Pulmonary artery endothelial cell (primary cell): Measurements from ENCODE around the gene MINK1. TPM values are rescaled to one million over a fixed set of nuclear protein-coding genes. Genes with fewer than 3 reads are reported as not detected.

Experiments
- DNase-seq: peaks from one replicate; pipeline ENCODE4 v3.0.0-alpha.2; 2011; ENCODE audit warnings: low read depth, low spot score
- total RNA-seq: library from RNA; depleted of rRNA; stranded (reverse); fragments of >200 nt; gene quantifications from 2 replicates; pipeline ENCODE4 v1.2.3, GENCODE V29; 2014

Gene MINK1
- total RNA-seq, result 26.2 and 30.8 TPM in 2 replicates

- peak; percentile 66 for DNase-seq
Measured at GRCh38 chr17:4833178-4833940, at the start of gene MINK1. Gene MINK1, plus strand, starts transcription at chr17:4833340. Its CDS starts 244 bp downstream, at chr17:4833584.

- DNase-seq, result no peak
Measured at GRCh38 chr17:4785311-4786105, 47.6 kb upstream of the MINK1 start.

DNA sequence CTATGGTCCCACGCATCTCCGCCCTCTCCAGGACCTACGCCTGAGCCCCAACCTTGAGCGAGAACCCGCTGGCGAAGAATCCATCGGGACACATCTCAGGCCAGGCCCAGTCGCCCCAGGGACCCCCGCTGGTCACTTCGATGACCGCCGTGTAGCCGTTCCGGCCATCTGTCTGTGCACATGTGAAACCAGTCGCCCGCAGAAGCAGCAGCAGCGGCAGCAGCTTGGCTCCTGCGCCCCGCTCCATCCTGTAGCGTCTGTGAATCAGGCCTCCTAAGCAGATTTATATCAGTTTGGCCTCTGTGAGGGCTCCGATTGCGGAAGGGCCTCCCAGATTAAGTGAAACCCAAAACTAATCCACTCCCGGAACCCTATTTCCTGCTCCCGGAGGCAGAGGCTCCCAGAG lies 47.0 kb upstream of the MINK1 start, which contains the start of gene VMO1:
VMO1 (minus strand) TSS at position 259 of the 406 bp plus-strand sequence; CDS start at position 247, 12 bp downstream.
- DNase-seq, result no peak

- no peak for DNase-seq
Measured at GRCh38 chr17:4786516-4786915, 46.6 kb upstream of the MINK1 start.

DNA sequence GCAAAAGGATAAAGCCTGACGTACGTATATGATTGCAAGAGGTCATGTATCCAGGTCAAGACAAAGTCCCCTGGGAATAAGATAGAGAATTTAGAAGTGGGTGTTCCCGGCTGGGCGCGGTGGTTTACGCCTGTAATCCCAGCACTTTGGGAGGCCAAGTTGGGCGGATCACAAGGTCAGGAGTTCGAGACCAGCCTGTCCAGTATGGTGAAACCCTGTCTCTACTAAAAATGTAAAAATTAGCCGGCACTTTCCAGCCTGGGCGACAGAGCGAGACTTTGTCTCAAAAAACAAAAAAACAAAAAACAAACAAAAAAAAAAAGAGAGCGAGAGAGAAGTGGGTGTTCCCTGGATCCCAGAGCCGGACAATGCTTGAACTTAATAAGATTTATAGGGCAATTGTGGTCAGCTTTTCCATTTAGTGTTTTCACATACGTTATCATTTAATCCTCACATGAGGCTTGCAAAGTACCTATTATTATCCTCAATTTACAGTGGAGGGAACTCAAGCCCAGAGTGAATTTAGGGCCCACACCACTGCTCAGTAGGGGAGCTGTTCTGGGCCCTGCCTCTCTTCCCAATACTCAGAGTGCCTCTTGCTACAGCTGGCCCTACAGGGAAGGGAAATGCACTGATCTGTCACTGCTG lies 44.9 kb upstream of the MINK1 start:
- DNase-seq, result no peak

GRCh38 chr17:4788807-4789700 lies 44.1 kb upstream of the MINK1 start, which contains the start of gene GLTPD2:
Gene GLTPD2, plus strand, starts transcription at chr17:4788964. Its CDS starts 48 bp downstream, at chr17:4789012.
- no peak for DNase-seq

DNA sequence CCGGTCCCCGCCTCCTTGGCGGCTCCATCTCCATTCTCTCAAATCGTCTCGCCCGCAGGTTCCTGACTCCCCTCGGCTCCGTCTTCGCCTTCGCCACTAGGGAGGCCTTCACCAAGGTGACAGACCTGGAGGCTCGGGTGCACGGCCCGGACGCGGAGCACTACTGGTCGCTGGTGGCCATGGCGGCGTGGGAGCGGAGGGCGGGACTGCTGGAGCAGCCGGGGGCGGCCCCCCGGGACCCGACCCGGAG lies 43.5 kb upstream of the MINK1 start:
- DNase-seq, result no peak

GRCh38 chr17:4789951-4790704 lies 43.0 kb upstream of the MINK1 start:
- peak; percentile 48 for DNase-seq

- no peak for DNase-seq
Measured at GRCh38 chr17:4790705-4791088, 42.4 kb upstream of the MINK1 start.

- DNase-seq, result no peak
Measured at GRCh38 chr17:4795168-4795567, 38.0 kb upstream of the MINK1 start.

- no peak for DNase-seq
Measured at GRCh38 chr17:4796552-4796920, 36.6 kb upstream of the MINK1 start.

- DNase-seq, result no peak
Measured at GRCh38 chr17:4800462-4801196, 32.5 kb upstream of the MINK1 start.

DNA sequence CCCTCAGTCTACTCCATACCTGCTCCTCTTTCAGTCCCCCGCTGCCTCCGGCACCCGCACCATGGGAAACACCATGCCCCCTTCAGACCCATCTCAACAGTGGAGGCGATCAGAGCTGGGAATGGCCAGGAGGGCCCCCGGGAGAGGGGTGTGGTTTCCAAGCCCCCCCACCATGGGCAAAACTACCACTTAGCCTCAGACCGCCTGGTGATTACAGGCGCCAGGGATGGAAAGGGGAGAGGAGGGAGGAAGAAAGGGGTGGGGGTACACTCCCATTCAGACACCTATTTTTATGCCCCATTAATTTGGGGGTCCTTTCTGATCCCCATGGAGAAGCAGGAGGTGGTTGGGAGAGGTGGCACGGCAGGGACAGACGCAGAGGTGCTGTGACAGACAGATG lies 30.9 kb upstream of the MINK1 start, which contains the start of gene C17orf114:
C17orf114 (minus strand) TSS at position 101 of the 400 bp plus-strand sequence.
- DNase-seq, result no peak

GRCh38 chr17:4806456-4806776 lies 26.7 kb upstream of the MINK1 start:
- DNase-seq, result no peak

GRCh38 chr17:4806777-4807604 lies 26.1 kb upstream of the MINK1 start, which contains the start of gene PLD2:
Gene PLD2, plus strand, starts transcription at chr17:4807152. Its CDS starts 621 bp downstream, at chr17:4807773.
- no peak for DNase-seq

DNA sequence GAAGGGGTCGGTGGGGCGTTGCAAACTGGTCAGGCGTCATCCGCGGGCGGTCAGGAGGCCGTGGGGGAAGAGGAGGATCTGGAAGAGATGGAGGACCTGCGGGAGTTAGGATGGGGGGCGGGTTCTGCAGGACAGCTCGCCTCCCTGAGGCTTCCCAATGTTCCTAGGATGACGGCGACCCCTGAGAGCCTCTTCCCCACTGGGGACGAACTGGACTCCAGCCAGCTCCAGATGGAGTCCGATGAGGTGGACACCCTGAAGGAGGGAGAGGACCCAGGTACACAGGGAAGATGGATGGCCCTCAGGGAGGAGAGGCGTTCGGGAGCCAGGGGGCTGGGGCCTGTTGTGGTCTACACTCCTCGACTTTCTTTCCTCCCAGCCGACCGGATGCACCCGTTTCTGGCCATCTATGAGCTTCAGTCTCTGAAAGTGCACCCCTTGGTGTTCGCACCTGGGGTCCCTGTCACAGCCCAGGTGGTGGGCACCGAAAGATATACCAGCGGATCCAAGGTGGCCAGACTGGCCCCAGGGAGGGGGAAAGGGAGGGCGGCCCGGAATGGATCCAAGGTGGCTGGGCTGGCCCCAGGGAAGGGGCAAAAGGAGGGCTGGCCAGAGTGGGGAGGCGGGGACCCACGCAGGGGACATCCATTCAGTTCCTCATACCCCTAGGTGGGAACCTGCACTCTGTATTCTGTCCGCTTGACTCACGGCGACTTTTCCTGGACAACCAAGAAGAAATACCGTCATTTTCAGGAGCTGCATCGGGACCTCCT lies 25.3 kb upstream of the MINK1 start:
- no peak for DNase-seq

DNA sequence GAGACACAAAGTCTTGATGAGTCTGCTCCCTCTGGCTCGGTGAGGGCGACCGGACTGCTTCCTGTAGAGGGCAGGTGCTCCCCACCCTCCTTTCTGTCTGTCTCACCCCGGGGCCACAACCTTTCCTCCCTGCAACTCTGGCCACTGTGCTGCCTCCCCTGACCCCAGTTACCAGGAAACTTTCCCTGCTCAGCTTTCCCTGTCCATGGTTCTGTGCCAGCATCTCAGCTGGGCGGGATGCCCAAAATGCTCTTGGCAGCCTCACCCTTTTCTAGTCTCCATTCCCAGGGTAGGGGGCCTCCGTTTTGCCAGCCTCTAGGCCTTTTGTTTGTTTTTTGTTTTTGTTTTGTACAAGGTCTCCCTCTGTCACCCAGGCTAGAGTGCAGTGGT lies 24.8 kb upstream of the MINK1 start:
- no peak for DNase-seq

DNA sequence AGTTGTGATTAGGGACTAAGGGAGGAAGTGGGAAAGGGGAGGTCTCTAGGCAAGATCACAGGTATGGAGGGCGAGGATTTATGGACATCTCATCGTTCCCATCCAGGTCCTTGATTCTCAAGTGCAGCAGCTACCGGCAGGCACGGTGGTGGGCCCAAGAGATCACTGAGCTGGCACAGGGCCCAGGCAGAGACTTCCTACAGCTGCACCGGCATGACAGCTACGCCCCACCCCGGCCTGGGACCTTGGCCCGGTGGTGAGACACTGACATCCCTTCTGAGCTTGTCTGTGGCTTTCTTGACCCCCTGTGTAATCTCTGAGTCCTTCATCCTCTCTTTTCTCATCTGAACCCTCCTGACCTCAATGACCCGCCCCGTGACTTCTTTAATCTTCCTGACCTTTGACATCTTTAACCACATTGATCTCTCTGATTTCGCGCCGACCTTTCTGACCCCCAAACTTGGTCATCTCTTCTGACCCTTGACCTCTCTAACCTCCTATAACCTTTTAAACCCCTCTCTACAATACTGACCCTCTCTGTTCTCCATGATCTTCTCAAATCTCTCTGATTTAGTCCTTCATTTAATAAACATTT lies 22.3 kb upstream of the MINK1 start:
- DNase-seq, result no peak
